Keratinocyte (primary cell): ENCODE measurements around the gene MIEF1. TPM values are rescaled to one million over a fixed set of nuclear protein-coding genes. Genes with fewer than 3 reads are reported as not detected.
A peak's percentile ranks its signal among the peaks of the same experiment; 100 is the strongest.

Experiments
- DNase-seq: peaks from one replicate; pipeline ENCODE4 v3.0.0-alpha.2; 2011; ENCODE audit warnings: low read depth, missing footprints, low spot score
- FAIRE-seq: peaks from 2 replicates; lab custom pipeline; 2011; peaks lifted over from hg19 to GRCh38; lab: Jason Lieb, UNC
- H2AFZ ChIP-seq: 2 replicates; pipeline ENCODE4 v1.6.0; 2012; ENCODE audit warnings: low read length, control low read depth, inconsistent platforms; ENCODE audit not compliant: control insufficient read depth
- H3K27ac ChIP-seq: 2 replicates; pipeline ENCODE4 v1.5.1; 2011; ENCODE audit warnings: low read length; ENCODE audit not compliant: control insufficient read depth, insufficient read depth
- H3K27me3 ChIP-seq: 3 replicates; pipeline ENCODE4 v1.6.0; 2011; ENCODE audit warnings: low read length; ENCODE audit not compliant: control insufficient read depth, insufficient read depth; ENCODE audit errors: extremely low read depth
- H3K36me3 ChIP-seq, 2 experiments: 2 replicates in 1 of 2; 3 replicates in 1 of 2; pipeline ENCODE4 v1.5.1; 2011; ENCODE audit warnings: low read length in 2 of 2, mild to moderate bottlenecking in 1 of 2; ENCODE audit not compliant: control insufficient read depth in 2 of 2, insufficient read depth in 2 of 2; ENCODE audit errors: extremely low read depth in 1 of 2
- H3K4me1 ChIP-seq: 3 replicates; pipeline ENCODE4 v1.5.1; 2011; ENCODE audit warnings: low read length; ENCODE audit not compliant: control insufficient read depth, insufficient read depth; ENCODE audit errors: extremely low read depth
- H3K4me2 ChIP-seq: 3 replicates; pipeline ENCODE4 v1.6.0; 2011; ENCODE audit warnings: low read depth, low read length; ENCODE audit not compliant: control insufficient read depth, insufficient read depth; ENCODE audit errors: extremely low read depth
- H3K4me3 ChIP-seq, 3 experiments: fragments of 200-600 bp in 1 of 3; sonication (generic) in 1 of 3; 2 replicates in 2 of 3; 3 replicates in 1 of 3; pipeline ENCODE4 v1.5.1; 2011 to 2016; ENCODE audit warnings: low read length in 3 of 3, mild to moderate bottlenecking in 3 of 3, control low read depth in 2 of 3, inconsistent platforms in 1 of 3, low read depth in 1 of 3, mixed read lengths in 1 of 3, mixed run types in 1 of 3, moderate library complexity in 1 of 3; ENCODE audit not compliant: control insufficient read depth in 2 of 3, insufficient read depth in 2 of 3; ENCODE audit errors: extremely low read depth in 1 of 3
- H3K79me2 ChIP-seq: 2 replicates; pipeline ENCODE4 v1.6.0; 2012; ENCODE audit warnings: low read length; ENCODE audit not compliant: control insufficient read depth, insufficient read depth
- H3K9ac ChIP-seq: 3 replicates; pipeline ENCODE4 v1.6.0; 2011; ENCODE audit warnings: low read length; ENCODE audit not compliant: control insufficient read depth, insufficient read depth; ENCODE audit errors: extremely low read depth
- H3K9me1 ChIP-seq: 3 replicates; pipeline ENCODE4 v1.6.0; 2011; ENCODE audit warnings: low read length; ENCODE audit not compliant: control insufficient read depth, insufficient read depth; ENCODE audit errors: extremely low read depth
- H3K9me3 ChIP-seq: 2 replicates; pipeline ENCODE4 v1.5.1; 2012; ENCODE audit warnings: low read depth, low read length; ENCODE audit not compliant: control insufficient read depth
- H4K20me1 ChIP-seq: 3 replicates; pipeline ENCODE4 v1.6.0; 2011; ENCODE audit warnings: low read length; ENCODE audit not compliant: control insufficient read depth, insufficient read depth; ENCODE audit errors: extremely low read depth
- CTCF ChIP-seq, 3 experiments: IDR thresholded peaks in 1 of 3; conservative IDR thresholded peaks in 1 of 3; optimal IDR thresholded peaks in 1 of 3; 2 replicates in 2 of 3; 3 replicates in 1 of 3; pipeline versions ENCODE3 to v1.5.1; 2011; ENCODE audit warnings: low read length in 3 of 3, mild to moderate bottlenecking in 3 of 3, moderate library complexity in 2 of 3, control low read depth in 1 of 3, inconsistent platforms in 1 of 3; ENCODE audit not compliant: insufficient read depth in 2 of 3; ENCODE audit errors: extremely low read depth in 1 of 3
- EZH2 ChIP-seq: IDR thresholded peaks from one replicate; pipeline ENCODE4 v1.6.1; 2012; ENCODE audit warnings: inconsistent platforms, mild to moderate bottlenecking, low read length, moderate library complexity
- dilution Hi-C: fragments of 300-500 bp; cut with MboI; formaldehyde crosslinking; loops from one replicate; pipeline ENCODE4 v1.7.0; 2020; ENCODE audit warnings: low sequenced_read_pairs; ENCODE audit not compliant: extremely low pct_ligation_motif_present
- polyA plus RNA-seq, 5 experiments: library from polyadenylated mRNA; depleted of rRNA in 3 of 5; stranded (reverse) in 3 of 5; stranded (forward) in 1 of 5; unstranded in 1 of 5; fragments of >200 nt; gene quantifications; 1 replicate in 1 of 5; 2 replicates in 3 of 5; 3 replicates in 1 of 5; pipeline versions ENCODE4 v1.2.1 to v1.2.3, GENCODE V29; 2011 to 2012; ENCODE audit warnings: missing spikeins in 2 of 5, low read depth in 1 of 5, low replicate concordance in 1 of 5

Gene MIEF1
- polyA plus RNA-seq, 1 donor (not counting 4 experiments of a cell fraction or from before 2014, with no cell fraction given), result 18.4 TPM

- TF ChIP-seq EZH2 (peak; percentile 80), CTCF (optimal IDR thresholded peaks at IDR 0.05 in 1 of 3, IDR thresholded peaks at IDR 0.05 in 1 of 3, conservative IDR thresholded peaks at IDR 0.05 in 1 of 3; ENCODE audit: extremely low read depth in 1 of 3, insufficient read depth in 2 of 3, low read length in 3 of 3) (no peak)
- H3K4me2 ChIP-seq, result no peak overlapping the region
- dilution Hi-C loops, result no loop called here
- H4K20me1 ChIP-seq, result no peaks in the 10 kb centered on the region
- H3K9ac ChIP-seq, result no peak overlapping the region
- no peaks in the 10 kb centered on the region for H3K79me2 ChIP-seq
- no peak overlapping the region for H3K27ac ChIP-seq
- H3K4me3 ChIP-seq, result no peak overlapping the region
- FAIRE-seq (no peak), DNase-seq (no peak)
- H3K9me1 ChIP-seq, result no peaks in the 10 kb centered on the region
- peaks cover 3% of the 10 kb centered on the region for H3K4me1 ChIP-seq
- no peak overlapping the region for H2AFZ ChIP-seq
- no peaks in the 10 kb centered on the region for H3K36me3 ChIP-seq
- peaks cover 59% of the 10 kb centered on the region for H3K27me3 ChIP-seq
- no peaks in the 10 kb centered on the region for H3K9me3 ChIP-seq
These were observed 56.2 kb downstream of the MIEF1 start for GRCh38 chr22:39558254-39558727.

GRCh38 chr22:39558950-39559349 lies 56.9 kb downstream of the MIEF1 start:
- no peak overlapping the region for H3K4me2 ChIP-seq
- no peak for FAIRE-seq
- dilution Hi-C loops, result no loop called here

More at GRCh38 chr22:39558950-39559349, 56.9 kb downstream of the MIEF1 start:
- H3K9me1 ChIP-seq, result no peaks in the 10 kb centered on the region
- no peak overlapping the region for H3K27ac ChIP-seq
- peaks cover 3% of the 10 kb centered on the region for H3K4me1 ChIP-seq
- H3K4me3 ChIP-seq, result no peak overlapping the region
- TF ChIP-seq CTCF (optimal IDR thresholded peaks at IDR 0.05 in 1 of 3, IDR thresholded peaks at IDR 0.05 in 1 of 3, conservative IDR thresholded peaks at IDR 0.05 in 1 of 3; ENCODE audit: extremely low read depth in 1 of 3, insufficient read depth in 2 of 3, low read length in 3 of 3), result no peak
- TF ChIP-seq EZH2, result no peak
- peaks cover 59% of the 10 kb centered on the region for H3K27me3 ChIP-seq
- no peak for DNase-seq
- no peaks in the 10 kb centered on the region for H3K36me3 ChIP-seq
- no peaks in the 10 kb centered on the region for H3K9me3 ChIP-seq
- no peak overlapping the region for H3K9ac ChIP-seq
- no peak overlapping the region for H2AFZ ChIP-seq
- no peaks in the 10 kb centered on the region for H3K79me2 ChIP-seq
- no peaks in the 10 kb centered on the region for H4K20me1 ChIP-seq
